Measurements from ENCODE around the gene SULT1E1. TPM values are rescaled to one million over a fixed set of nuclear protein-coding genes. Genes with fewer than 3 reads are reported as not detected.
"Not testable (repeated sequence)": the region's sequence is repeated elsewhere in the genome, so short reads cannot be mapped to it uniquely, and the experiment has no call there.

Gene SULT1E1
- total RNA-seq, 1 experiment from 2014 or later = not detected

- no peak for DNase-seq (ENCODE audit: extremely low read depth, low read depth)
These were observed 16.0 kb downstream of the SULT1E1 start for GRCh38 chr4:69843932-69844331.

- DNase-seq (ENCODE audit: extremely low read depth, low read depth) = no peak
These were observed 16.6 kb downstream of the SULT1E1 start for GRCh38 chr4:69843301-69843700.

- DNase-seq (ENCODE audit: extremely low read depth, low read depth) = no peak
These were observed 21.0 kb downstream of the SULT1E1 start for GRCh38 chr4:69838977-69839376.

- DNase-seq (ENCODE audit: extremely low read depth, low read depth) = no peak
These were observed 23.7 kb downstream of the SULT1E1 start for GRCh38 chr4:69836287-69836686.

- no peak for DNase-seq (ENCODE audit: extremely low read depth, low read depth)
These were observed 24.2 kb downstream of the SULT1E1 start for GRCh38 chr4:69835766-69836165.

- no peak for DNase-seq (ENCODE audit: extremely low read depth, low read depth)
These were observed 26.7 kb downstream of the SULT1E1 start for GRCh38 chr4:69833251-69833650.

GRCh38 chr4:69832326-69833030, 27.5 kb downstream of the SULT1E1 start:
- no peak for DNase-seq (ENCODE audit: extremely low read depth, low read depth)

- no peak for DNase-seq (ENCODE audit: extremely low read depth, low read depth)
These were observed 28.2 kb downstream of the SULT1E1 start for GRCh38 chr4:69831646-69832325.

- DNase-seq (ENCODE audit: extremely low read depth, low read depth) = no peak
These were observed 28.7 kb downstream of the SULT1E1 start for GRCh38 chr4:69831270-69831627.

- no peak for DNase-seq (ENCODE audit: extremely low read depth, low read depth)
These were observed 29.2 kb downstream of the SULT1E1 start for GRCh38 chr4:69830560-69831269.

GRCh38 chr4:69830192-69830559, 29.8 kb downstream of the SULT1E1 start:
- DNase-seq (ENCODE audit: extremely low read depth, low read depth) = no peak

GRCh38 chr4:69829678-69830077, 30.3 kb downstream of the SULT1E1 start:
- no peak for DNase-seq (ENCODE audit: extremely low read depth, low read depth)

GRCh38 chr4:69828828-69829227, 31.1 kb downstream of the SULT1E1 start:
- no peak for DNase-seq (ENCODE audit: extremely low read depth, low read depth)

GRCh38 chr4:69825056-69825455, 34.9 kb downstream of the SULT1E1 start:
- not testable (repeated sequence) for DNase-seq (ENCODE audit: extremely low read depth, low read depth)

GRCh38 chr4:69823481-69824186, 36.3 kb downstream of the SULT1E1 start:
- DNase-seq (ENCODE audit: extremely low read depth, low read depth) = peak; percentile 6

- DNase-seq (ENCODE audit: extremely low read depth, low read depth) = no peak
These were observed 36.9 kb downstream of the SULT1E1 start for GRCh38 chr4:69823048-69823447.

- DNase-seq (ENCODE audit: extremely low read depth, low read depth) = no peak
These were observed 37.7 kb downstream of the SULT1E1 start for GRCh38 chr4:69822198-69822597.

GRCh38 chr4:69818060-69818639, 41.8 kb downstream of the SULT1E1 start:
- DNase-seq (ENCODE audit: extremely low read depth, low read depth) = no peak

GRCh38 chr4:69816236-69816635, 43.7 kb downstream of the SULT1E1 start:
- DNase-seq (ENCODE audit: extremely low read depth, low read depth) = no peak

- no peak for DNase-seq (ENCODE audit: extremely low read depth, low read depth)
These were observed 46.3 kb downstream of the SULT1E1 start for GRCh38 chr4:69813628-69814027.

GRCh38 chr4:69811166-69811565, 48.8 kb downstream of the SULT1E1 start:
- no peak for DNase-seq (ENCODE audit: extremely low read depth, low read depth)

Measured in NCI-H460 (cell line).